H1 (cell line): ENCODE results near the gene NAV2. TPM values are rescaled to one million over a fixed set of nuclear protein-coding genes. Genes with fewer than 3 reads are reported as not detected.
A peak's percentile ranks its signal among the peaks of the same experiment; 100 is the strongest.

Source experiments
- CTCF ChIA-PET: fragments of 300-600 bp; sonication (Branson Sonifier 250); formaldehyde crosslinking; loops from one replicate; lab custom pipeline; 2021; ENCODE audit not compliant: partially characterized antibody; lab: Charles Lee
- POLR2A ChIA-PET: fragments of 300-600 bp; sonication (Branson Sonifier 250); formaldehyde crosslinking; loops from one replicate; lab custom pipeline; 2021; ENCODE audit warnings: inconsistent platforms; ENCODE audit not compliant: partially characterized antibody; lab: Charles Lee
- DNase-seq, 2 experiments: peaks; one replicate each; pipeline versions ENCODE4 v3.0.0 to v3.0.0-alpha.2; 2010 to 2022; ENCODE audit warnings: low spot score in 2 of 2, low read depth in 1 of 2, mixed read lengths in 1 of 2
- FAIRE-seq: peaks from 2 replicates; lab custom pipeline; 2011; peaks lifted over from hg19 to GRCh38; lab: Jason Lieb, UNC
- H2AFZ ChIP-seq: 2 replicates; pipeline ENCODE4 v1.8.1; 2012; ENCODE audit warnings: low read length, inconsistent platforms
- H2AK5ac ChIP-seq: 2 replicates; pipeline ENCODE4 v1.6.1; 2013; ENCODE audit warnings: low read depth, low read length
- H2BK120ac ChIP-seq: replicated peaks from 2 replicates; pipeline ENCODE3; 2013; ENCODE audit warnings: low read depth, low read length, inconsistent platforms
- H2BK12ac ChIP-seq: 2 replicates; pipeline ENCODE4 v1.6.1; 2013; ENCODE audit warnings: low read depth, low read length
- H2BK15ac ChIP-seq: 2 replicates; pipeline ENCODE4 v1.6.1; 2013; ENCODE audit warnings: low read length
- H2BK20ac ChIP-seq: 2 replicates; pipeline ENCODE4 v1.6.1; 2013; ENCODE audit warnings: low read length
- H2BK5ac ChIP-seq: 2 replicates; pipeline ENCODE4 v1.6.1; 2013; ENCODE audit warnings: low read depth, low read length
- H3K14ac ChIP-seq: 2 replicates; pipeline ENCODE4 v1.6.1; 2013; ENCODE audit warnings: inconsistent platforms; ENCODE audit not compliant: insufficient read length
- H3K18ac ChIP-seq: 2 replicates; pipeline ENCODE4 v1.6.1; 2013; ENCODE audit warnings: low read length; ENCODE audit errors: extremely low read depth
- H3K23ac ChIP-seq: 2 replicates; pipeline ENCODE4 v1.6.1; 2013; ENCODE audit warnings: inconsistent platforms; ENCODE audit not compliant: insufficient read length
- H3K23me2 ChIP-seq: 2 replicates; pipeline ENCODE4 v1.6.1; 2013; ENCODE audit warnings: low read depth, low read length
- H3K27ac ChIP-seq: 2 replicates; pipeline ENCODE4 v1.6.1; 2011; ENCODE audit warnings: low read depth, low read length, inconsistent platforms
- H3K27me3 ChIP-seq, 4 experiments: replicated peaks in 1 of 4; 1 replicate in 1 of 4; 2 replicates in 3 of 4; pipeline versions ENCODE4 v1.6.1 to v1.8.1; 2011 to 2013; ENCODE audit warnings: low read length in 3 of 4, mild to moderate bottlenecking in 3 of 4, inconsistent platforms in 2 of 4, mixed read lengths in 2 of 4, moderate library complexity in 1 of 4; ENCODE audit not compliant: control insufficient read depth in 3 of 4, insufficient read depth in 3 of 4; ENCODE audit errors: extremely low read depth in 1 of 4
- H3K36me3 ChIP-seq, 4 experiments: 2 replicates each; pipeline versions ENCODE4 v1.6.1 to v1.8.1; 2011 to 2013; ENCODE audit warnings: mild to moderate bottlenecking in 4 of 4, low read length in 3 of 4, moderate library complexity in 2 of 4, control low read depth in 1 of 4, inconsistent platforms in 1 of 4; ENCODE audit not compliant: insufficient read depth in 4 of 4, control insufficient read depth in 2 of 4
- H3K4ac ChIP-seq: replicated peaks from 2 replicates; pipeline ENCODE3; 2013; ENCODE audit warnings: low read length, low read depth, mixed read lengths, inconsistent platforms; ENCODE audit not compliant: insufficient read length
- H3K4me1 ChIP-seq, 4 experiments: replicated peaks in 1 of 4; 1 replicate in 1 of 4; 2 replicates in 3 of 4; pipeline versions ENCODE4 v1.6.1 to v1.8.1; 2011 to 2013; ENCODE audit warnings: low read length in 3 of 4, inconsistent platforms in 2 of 4, mixed read lengths in 1 of 4; ENCODE audit not compliant: insufficient read depth in 4 of 4, control insufficient read depth in 3 of 4
- H3K4me2 ChIP-seq, 2 experiments: 2 replicates each; pipeline versions ENCODE4 v1.6.1 to v1.8.1; 2011 to 2013; ENCODE audit warnings: low read depth in 2 of 2, low read length in 2 of 2, control low read depth in 1 of 2, inconsistent platforms in 1 of 2, mild to moderate bottlenecking in 1 of 2; ENCODE audit not compliant: insufficient read depth in 1 of 2
- H3K4me3 ChIP-seq, 4 experiments: fragments of 200-600, 300-600 bp in 1 of 4; sonication (generic), shearing (Covaris generic), sonication (Bioruptor Twin) in 1 of 4; 2 replicates each; pipeline versions ENCODE4 v1.5.1 to v1.8.1; 2011 to 2016; ENCODE audit warnings: low read length in 4 of 4, low read depth in 3 of 4, control low read depth in 2 of 4, inconsistent platforms in 2 of 4, mild to moderate bottlenecking in 2 of 4, mixed read lengths in 1 of 4, moderate library complexity in 1 of 4; ENCODE audit not compliant: insufficient read depth in 2 of 4; ENCODE audit errors: extremely low read depth in 1 of 4
- H3K56ac ChIP-seq: replicated peaks from 2 replicates; pipeline ENCODE3; 2013; ENCODE audit warnings: low read depth, mild to moderate bottlenecking, mixed read lengths, low read length, inconsistent platforms; ENCODE audit not compliant: insufficient read length
- H3K79me1 ChIP-seq: 2 replicates; pipeline ENCODE4 v1.6.1; 2013; ENCODE audit warnings: low read depth, low read length, control low read depth
- H3K79me2 ChIP-seq, 2 experiments: 2 replicates each; pipeline versions ENCODE4 v1.6.1 to v1.8.1; 2012 to 2013; ENCODE audit warnings: low read length in 2 of 2, mild to moderate bottlenecking in 2 of 2, inconsistent platforms in 1 of 2; ENCODE audit not compliant: insufficient read depth in 2 of 2, control insufficient read depth in 1 of 2
- H3K9ac ChIP-seq, 4 experiments: replicated peaks in 1 of 4; 1 replicate in 1 of 4; 2 replicates in 3 of 4; pipeline versions ENCODE4 v1.6.1 to v1.8.1; 2011 to 2013; ENCODE audit warnings: low read depth in 3 of 4, low read length in 3 of 4, control low read depth in 2 of 4, mild to moderate bottlenecking in 2 of 4, moderate library complexity in 2 of 4, inconsistent platforms in 1 of 4; ENCODE audit errors: extremely low read depth in 1 of 4
- H3K9me3 ChIP-seq, 2 experiments: 2 replicates each; pipeline versions ENCODE4 v1.6.1 to v1.8.1; 2012 to 2013; ENCODE audit warnings: mild to moderate bottlenecking in 2 of 2, moderate library complexity in 2 of 2, control low read depth in 1 of 2, inconsistent platforms in 1 of 2, low read depth in 1 of 2, low read length in 1 of 2, mixed read lengths in 1 of 2; ENCODE audit not compliant: insufficient read depth in 2 of 2
- H4K20me1 ChIP-seq, 2 experiments: replicated peaks in 1 of 2; 2 replicates each; pipeline versions ENCODE3 to v1.8.1; 2011 to 2013; ENCODE audit warnings: inconsistent platforms in 2 of 2, low read length in 2 of 2, mild to moderate bottlenecking in 1 of 2; ENCODE audit not compliant: insufficient read depth in 2 of 2, control insufficient read depth in 1 of 2
- H4K5ac ChIP-seq: 2 replicates; pipeline ENCODE4 v1.6.1; 2013; ENCODE audit warnings: low read length, low read depth, mixed read lengths, inconsistent platforms; ENCODE audit not compliant: insufficient read length
- H4K8ac ChIP-seq: 2 replicates; pipeline ENCODE4 v1.8.0; 2013; ENCODE audit warnings: mild to moderate bottlenecking, moderate library complexity, low read length, inconsistent platforms; ENCODE audit not compliant: insufficient read depth; ENCODE audit errors: extremely low read depth
- H4K91ac ChIP-seq: replicated peaks from 2 replicates; pipeline ENCODE3; 2013; ENCODE audit warnings: low read length, mixed read lengths, inconsistent platforms; ENCODE audit not compliant: insufficient read length
- CBX5 ChIP-seq: fragments of 300-800, 300-1000 bp; sonication (generic); IDR thresholded peaks from 2 replicates; pipeline ENCODE4 v1.7.1; 2016; ENCODE audit warnings: antibody characterized with exemption, low read length, low read depth
- CREB1 ChIP-seq: IDR thresholded peaks from 2 replicates; pipeline ENCODE4 v1.6.1; 2012; ENCODE audit warnings: inconsistent platforms
- GTF2F1 ChIP-seq: IDR thresholded peaks from 2 replicates; pipeline ENCODE4 v1.6.1; 2012; ENCODE audit warnings: low read depth, low read length, improper control_type of control experiment, borderline replicate concordance
- JUN ChIP-seq: IDR thresholded peaks from 2 replicates; pipeline ENCODE4 v1.6.1; 2011; ENCODE audit warnings: low read depth, mild to moderate bottlenecking, improper control_type of control experiment, low read length
- KDM5A ChIP-seq: fragments of 200-600 bp; IDR thresholded peaks from 2 replicates; pipeline ENCODE4 v1.7.1; 2012; ENCODE audit warnings: mild to moderate bottlenecking, low read length, inconsistent platforms, mixed read lengths
- SAP30 ChIP-seq: fragments of 300-600 bp; sonication (generic); IDR thresholded peaks from 2 replicates; pipeline ENCODE4 v1.7.1; 2012; ENCODE audit warnings: low read length, moderate library complexity, mild to moderate bottlenecking, inconsistent platforms; ENCODE audit not compliant: insufficient read depth, insufficient replicate concordance
- SIX5 ChIP-seq: IDR thresholded peaks from 2 replicates; pipeline ENCODE4 v1.6.1; 2011; ENCODE audit warnings: mild to moderate bottlenecking, low read depth, low read length
- TEAD4 ChIP-seq: IDR thresholded peaks from 2 replicates; pipeline ENCODE4 v1.6.1; 2012; ENCODE audit warnings: low read depth, low read length, inconsistent platforms, mixed read lengths
- WGBS, 2 experiments: shearing (Covaris generic) in 1 of 2; methylation state at CpG; one replicate each; pipeline versions ENCODE4 v1.1.6 to v1.1.7; 2013 to 2015; ENCODE audit warnings: low lambda C conversion rate in 2 of 2, mixed read lengths in 2 of 2, inconsistent platforms in 1 of 2, low coverage in 1 of 2, missing lambda C conversion rate in 1 of 2; ENCODE audit not compliant: insufficient replicate concordance in 2 of 2, insufficient coverage in 1 of 2, insufficient read length in 1 of 2; ENCODE audit errors: extremely low coverage in 1 of 2, missing lambda C conversion rate in 1 of 2; 5-methylcytosine and 5-hydroxymethylcytosine counted together
- polyA plus RNA-seq, 7 experiments: library from polyadenylated mRNA; depleted of rRNA in 3 of 7; stranded (reverse) in 5 of 7; unstranded in 2 of 7; fragments of >200 nt in 5 of 7; fragments of 200-250 nt in 2 of 7; gene quantifications; 1 replicate in 5 of 7; 2 replicates in 1 of 7; 4 replicates in 1 of 7; pipeline versions ENCODE4 v1.2.1 to v1.2.3, GENCODE V29; 2011 to 2013; ENCODE audit warnings: missing spikeins in 2 of 7, mixed read lengths in 2 of 7
- total RNA-seq: library from RNA; stranded (reverse); fragmentation: NEBNext Ultra II Directional; extraction: Animal tissue kit (Norgen Biotek cat#: 25700); gene quantifications from 2 replicates; pipeline ENCODE4 v1.2.1, GENCODE V29; 2021
- TF ChIP-seq, protein P1 (sequence below): IDR thresholded peaks from 2 replicates; pipeline ENCODE4 v1.6.1; 2012; ENCODE audit warnings: low read length, inconsistent platforms
- TF ChIP-seq, protein P2 (sequence below): IDR thresholded peaks from 2 replicates; pipeline ENCODE4 v1.6.1; 2012; ENCODE audit warnings: inconsistent platforms
- TF ChIP-seq, protein P3 (sequence below): IDR thresholded peaks from 2 replicates; pipeline ENCODE4 v1.6.1; 2012; ENCODE audit warnings: inconsistent platforms

Gene NAV2
- total and polyA plus RNA-seq, 2 of the 8 experiments (the other 6 are each of a cell fraction or from before 2014, with no cell fraction given): 35.6 to 73.6 TPM

DNA sequence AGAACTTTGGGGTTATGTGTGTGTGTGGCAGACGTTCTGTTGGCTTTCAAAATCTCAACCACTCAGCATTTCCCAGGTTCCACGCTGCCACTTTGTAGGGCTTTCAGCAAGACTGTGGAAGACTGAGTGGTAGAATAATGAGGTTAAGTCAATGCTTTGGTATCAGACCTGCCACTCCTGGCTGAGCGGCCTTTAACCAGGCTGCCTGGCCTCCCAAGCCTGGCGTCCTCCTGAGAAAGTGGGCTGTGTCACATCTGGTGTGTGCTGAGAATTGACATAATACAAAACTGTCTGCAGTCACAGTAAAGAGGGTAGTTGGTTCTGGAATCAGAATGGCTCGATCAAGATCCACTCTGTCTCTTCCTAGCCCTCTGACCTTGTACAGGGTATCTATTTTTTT, 321.2 kb downstream of the NAV2 start:
- no peak overlapping the region for H3K14ac ChIP-seq
- peaks cover 11% of the 10 kb centered on the region; the same call in 1 of the 2 replicates for H3K79me1 ChIP-seq
- H3K56ac ChIP-seq: no peak overlapping the region
- H2BK120ac ChIP-seq: no peak overlapping the region
- no peak overlapping the region for H3K27ac ChIP-seq
- H3K23me2 ChIP-seq: no peaks in the 10 kb centered on the region
- no peak overlapping the region for H2BK15ac ChIP-seq
- peaks cover 10 to 35% (median 30%) of the 10 kb centered on the region in 4 experiments for H3K4me1 ChIP-seq
- peaks cover 0 to 18% (median 9%) of the 10 kb centered on the region in 4 experiments; a peak in 5 of 8 replicates for H3K36me3 ChIP-seq
- no peaks in the 10 kb centered on the region for H3K27me3 ChIP-seq
- no peak overlapping the region for H3K23ac ChIP-seq
- no peak overlapping the region for H2AFZ ChIP-seq
- peak overlapping the region; percentile 17; the same call in 1 of the 2 replicates for H3K18ac ChIP-seq
- 0 out of 2 replicates have a peak overlapping the region, but pooled peaks have one; percentile 32 for H2AK5ac ChIP-seq
- FAIRE-seq (no peak), DNase-seq (no peak)
- CTCF ChIA-PET: interaction anchor here (1.3 to 2.0 kb wide), 3 partner anchors 10 to 84 kb away, joined by 5 to 8 read pairs (median 7); no protein-coding TSS in a partner anchor
- H4K20me1 ChIP-seq: peaks cover 5 to 12% of the 10 kb centered on the region in 2 experiments
- POLR2A ChIA-PET: no interaction called here
- H2BK20ac ChIP-seq: no peak overlapping the region; the same call in 1 of the 2 replicates
- no peaks in the 10 kb centered on the region for H3K9me3 ChIP-seq
- WGBS, 2 experiments: 91% methylated on average over 5 of the region's 5 CpGs; no CpG with 5 or more reads in 1 of the 2 experiments
- no peak overlapping the region for H3K4ac ChIP-seq
- H3K79me2 ChIP-seq: peaks cover 3 to 58% of the 10 kb centered on the region in 2 experiments; a peak in 3 of 4 replicates
- no peak overlapping the region for H3K4me3 ChIP-seq
- peak overlapping the region; percentile 9 for H4K91ac ChIP-seq
- no peak overlapping the region for H2BK5ac ChIP-seq
- no peak overlapping the region; a peak in 1 of 7 replicates for H3K9ac ChIP-seq
- 0 out of 2 replicates have a peak overlapping the region, but pooled peaks have one; percentile 11 for H2BK12ac ChIP-seq
- no peak overlapping the region for H4K5ac ChIP-seq
- no peak overlapping the region for H4K8ac ChIP-seq
- H3K4me2 ChIP-seq: no peak overlapping the region
- TF ChIP-seq, protein P1, sequence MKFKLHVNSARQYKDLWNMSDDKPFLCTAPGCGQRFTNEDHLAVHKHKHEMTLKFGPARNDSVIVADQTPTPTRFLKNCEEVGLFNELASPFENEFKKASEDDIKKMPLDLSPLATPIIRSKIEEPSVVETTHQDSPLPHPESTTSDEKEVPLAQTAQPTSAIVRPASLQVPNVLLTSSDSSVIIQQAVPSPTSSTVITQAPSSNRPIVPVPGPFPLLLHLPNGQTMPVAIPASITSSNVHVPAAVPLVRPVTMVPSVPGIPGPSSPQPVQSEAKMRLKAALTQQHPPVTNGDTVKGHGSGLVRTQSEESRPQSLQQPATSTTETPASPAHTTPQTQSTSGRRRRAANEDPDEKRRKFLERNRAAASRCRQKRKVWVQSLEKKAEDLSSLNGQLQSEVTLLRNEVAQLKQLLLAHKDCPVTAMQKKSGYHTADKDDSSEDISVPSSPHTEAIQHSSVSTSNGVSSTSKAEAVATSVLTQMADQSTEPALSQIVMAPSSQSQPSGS: no peak
- no peak for TF ChIP-seq KDM5A
- no peak for TF ChIP-seq GTF2F1
- no peak for TF ChIP-seq SIX5
- no peak for TF ChIP-seq JUN
- no peak for TF ChIP-seq CBX5
- TF ChIP-seq TEAD4: no peak
- TF ChIP-seq, protein P2, sequence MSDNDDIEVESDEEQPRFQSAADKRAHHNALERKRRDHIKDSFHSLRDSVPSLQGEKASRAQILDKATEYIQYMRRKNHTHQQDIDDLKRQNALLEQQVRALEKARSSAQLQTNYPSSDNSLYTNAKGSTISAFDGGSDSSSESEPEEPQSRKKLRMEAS: no peak
- TF ChIP-seq, protein P3, sequence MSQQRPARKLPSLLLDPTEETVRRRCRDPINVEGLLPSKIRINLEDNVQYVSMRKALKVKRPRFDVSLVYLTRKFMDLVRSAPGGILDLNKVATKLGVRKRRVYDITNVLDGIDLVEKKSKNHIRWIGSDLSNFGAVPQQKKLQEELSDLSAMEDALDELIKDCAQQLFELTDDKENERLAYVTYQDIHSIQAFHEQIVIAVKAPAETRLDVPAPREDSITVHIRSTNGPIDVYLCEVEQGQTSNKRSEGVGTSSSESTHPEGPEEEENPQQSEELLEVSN: no peak
- TF ChIP-seq CREB1: no peak
- TF ChIP-seq SAP30: no peak
